ENCODE data around the gene HPX.

DNA sequence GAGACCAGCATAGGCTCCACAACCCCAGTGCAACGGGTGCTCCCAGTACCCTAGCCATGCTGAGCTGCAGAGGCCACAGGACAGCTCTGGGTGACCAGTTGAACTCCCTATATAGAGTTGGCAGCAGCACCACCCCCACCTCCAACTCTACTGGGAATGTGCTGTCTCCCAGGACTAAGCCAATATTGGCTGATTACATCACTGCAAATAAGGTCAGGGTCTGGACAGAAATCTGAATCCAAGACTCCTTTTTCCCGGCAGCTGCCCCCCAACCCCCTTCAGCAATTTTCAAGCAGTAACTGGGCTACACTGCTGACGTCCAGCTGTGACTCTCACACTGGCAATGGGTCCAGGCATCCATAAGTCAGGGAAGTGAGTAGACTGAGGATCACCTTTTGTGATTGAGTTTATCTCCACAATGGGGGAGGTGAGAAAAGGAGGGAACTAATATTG lies at the start of gene HPX:
- no peak for TF ChIP-seq GATA2 (IDR thresholded peaks at IDR 0.05; ENCODE audit: low read depth, low read length)
- no peak for TF ChIP-seq GATA3 (IDR thresholded peaks at IDR 0.05; ENCODE audit: low read depth, low read length)
